Measurements from ENCODE around the gene AFDN.

The AFDN gene

DNA sequence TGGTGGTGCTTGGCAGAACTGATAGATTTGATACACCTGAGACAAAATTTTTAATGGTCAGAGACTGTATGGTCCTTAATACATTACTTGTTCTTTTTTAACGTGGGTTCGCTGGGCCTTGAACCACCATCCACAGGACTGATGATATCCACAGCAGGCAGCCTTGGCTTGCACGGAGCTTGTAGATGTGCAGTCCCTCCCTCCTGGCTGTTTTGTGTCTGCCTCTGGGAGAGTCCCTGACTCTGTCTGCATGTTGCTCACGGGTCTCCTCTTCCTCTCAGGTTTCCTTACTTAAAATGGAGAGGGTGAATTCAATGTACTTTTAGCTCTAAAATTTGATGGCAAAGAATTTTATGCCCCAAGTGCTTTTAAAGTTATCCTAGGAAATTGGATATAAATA is 188.3 kb downstream of the AFDN start:
- TF ChIP-seq, protein P1, sequence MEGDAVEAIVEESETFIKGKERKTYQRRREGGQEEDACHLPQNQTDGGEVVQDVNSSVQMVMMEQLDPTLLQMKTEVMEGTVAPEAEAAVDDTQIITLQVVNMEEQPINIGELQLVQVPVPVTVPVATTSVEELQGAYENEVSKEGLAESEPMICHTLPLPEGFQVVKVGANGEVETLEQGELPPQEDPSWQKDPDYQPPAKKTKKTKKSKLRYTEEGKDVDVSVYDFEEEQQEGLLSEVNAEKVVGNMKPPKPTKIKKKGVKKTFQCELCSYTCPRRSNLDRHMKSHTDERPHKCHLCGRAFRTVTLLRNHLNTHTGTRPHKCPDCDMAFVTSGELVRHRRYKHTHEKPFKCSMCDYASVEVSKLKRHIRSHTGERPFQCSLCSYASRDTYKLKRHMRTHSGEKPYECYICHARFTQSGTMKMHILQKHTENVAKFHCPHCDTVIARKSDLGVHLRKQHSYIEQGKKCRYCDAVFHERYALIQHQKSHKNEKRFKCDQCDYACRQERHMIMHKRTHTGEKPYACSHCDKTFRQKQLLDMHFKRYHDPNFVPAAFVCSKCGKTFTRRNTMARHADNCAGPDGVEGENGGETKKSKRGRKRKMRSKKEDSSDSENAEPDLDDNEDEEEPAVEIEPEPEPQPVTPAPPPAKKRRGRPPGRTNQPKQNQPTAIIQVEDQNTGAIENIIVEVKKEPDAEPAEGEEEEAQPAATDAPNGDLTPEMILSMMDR (IDR thresholded peaks at IDR 0.05): no peak
- H3K27ac ChIP-seq: no peak overlapping the region
- no peak overlapping the region for H3K4me3 ChIP-seq
- peak; percentile 17 for DNase-seq (ENCODE audit: low spot score)

DNA sequence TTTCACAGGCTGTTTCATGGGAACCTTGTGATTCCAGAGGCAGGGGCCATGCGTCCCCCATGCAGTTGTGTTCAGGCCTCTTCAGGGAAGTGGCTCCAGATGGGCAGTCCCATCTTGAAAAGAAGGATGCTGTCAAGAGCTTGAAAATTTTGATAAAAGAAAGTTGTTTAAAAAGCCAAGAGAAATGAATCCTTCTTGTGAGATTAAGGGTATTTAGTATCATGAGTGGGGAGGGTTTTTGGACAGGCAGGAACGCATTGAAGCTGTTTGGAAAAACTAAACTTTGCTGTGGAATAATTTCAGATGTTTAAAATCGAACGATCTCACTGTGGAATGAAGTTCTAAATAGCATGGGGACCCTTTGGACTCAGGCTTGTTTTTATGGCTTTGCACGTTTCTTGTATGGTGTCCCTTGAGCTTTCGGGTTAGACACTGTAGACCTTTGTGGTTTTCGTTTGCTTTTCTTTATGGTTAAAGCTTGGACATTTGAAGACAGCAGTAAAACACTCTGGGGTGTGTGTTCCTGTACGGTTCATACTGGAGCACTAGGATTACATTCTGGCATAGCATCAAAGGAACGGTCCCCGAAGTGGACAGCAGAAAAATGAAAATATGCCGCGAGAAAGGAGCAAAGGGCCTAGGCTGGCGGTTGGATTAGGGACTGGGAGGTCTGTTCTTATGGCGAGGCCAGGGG is 188.9 kb downstream of the AFDN start:
- DNase-seq (ENCODE audit: low spot score): peak; percentile 35
- Histone ChIP-seq H3K27ac (no peak overlapping the region), H3K4me3 (no peak overlapping the region)
- TF ChIP-seq, protein P1 (IDR thresholded peaks at IDR 0.05): no peak

DNA sequence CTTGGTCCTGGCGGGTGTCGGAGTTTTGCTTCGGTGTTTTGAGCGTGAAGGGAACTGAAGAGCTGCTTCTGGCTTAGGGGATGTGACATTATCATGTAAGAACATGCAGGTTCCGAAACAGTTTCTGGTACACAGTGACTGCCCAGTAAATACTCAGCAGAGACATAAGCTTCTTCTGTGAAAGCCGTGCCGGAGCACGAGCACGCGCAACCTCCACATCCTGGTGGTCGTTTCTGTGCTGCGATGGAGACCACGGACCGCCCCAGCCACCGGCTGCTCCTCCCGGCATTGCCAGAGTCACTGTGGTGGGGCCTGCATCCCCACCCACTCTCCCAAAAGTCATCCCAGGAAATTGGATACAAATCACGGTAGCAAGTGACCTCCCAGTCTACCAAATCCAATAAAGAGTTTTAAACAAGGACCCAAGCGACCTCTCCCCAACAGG is 189.5 kb downstream of the AFDN start:
- peak; percentile 11 for DNase-seq (ENCODE audit: low spot score)
- TF ChIP-seq, protein P1 (IDR thresholded peaks at IDR 0.05): no peak
- H3K27ac ChIP-seq: no peak overlapping the region
- no peak overlapping the region for H3K4me3 ChIP-seq

GRCh38 chr6:168016721-168017525 is 190.2 kb downstream of the AFDN start:
- TF ChIP-seq, protein P1 (IDR thresholded peaks at IDR 0.05): no peak
- peak; percentile 36 for DNase-seq (ENCODE audit: low spot score)
- Histone ChIP-seq H3K4me3 (no peak overlapping the region), H3K27ac (no peak overlapping the region)

DNA sequence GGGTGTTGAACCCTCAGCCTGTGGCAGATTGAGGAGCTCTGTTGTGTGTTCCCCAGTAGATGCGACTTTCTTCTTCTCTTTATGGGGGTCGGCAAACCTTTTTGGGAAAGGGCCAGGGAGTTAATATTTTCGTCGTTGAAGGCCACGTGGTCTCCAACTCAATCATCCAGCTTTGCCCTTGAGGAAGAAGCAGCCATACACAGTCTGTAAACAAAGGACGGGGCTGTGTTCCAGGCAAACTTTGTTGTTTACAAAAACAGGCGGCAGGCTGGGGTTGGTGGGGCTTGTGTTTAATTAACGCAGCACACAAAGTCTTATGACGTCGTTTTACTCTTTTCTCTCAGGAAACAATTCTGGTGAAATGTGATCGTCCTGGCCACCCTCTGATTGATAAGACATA is 190.9 kb downstream of the AFDN start:
- DNase-seq (ENCODE audit: low spot score): no peak
- H3K27ac ChIP-seq: no peak overlapping the region
- no peak overlapping the region for H3K4me3 ChIP-seq
- TF ChIP-seq, protein P1 (IDR thresholded peaks at IDR 0.05): no peak

DNA sequence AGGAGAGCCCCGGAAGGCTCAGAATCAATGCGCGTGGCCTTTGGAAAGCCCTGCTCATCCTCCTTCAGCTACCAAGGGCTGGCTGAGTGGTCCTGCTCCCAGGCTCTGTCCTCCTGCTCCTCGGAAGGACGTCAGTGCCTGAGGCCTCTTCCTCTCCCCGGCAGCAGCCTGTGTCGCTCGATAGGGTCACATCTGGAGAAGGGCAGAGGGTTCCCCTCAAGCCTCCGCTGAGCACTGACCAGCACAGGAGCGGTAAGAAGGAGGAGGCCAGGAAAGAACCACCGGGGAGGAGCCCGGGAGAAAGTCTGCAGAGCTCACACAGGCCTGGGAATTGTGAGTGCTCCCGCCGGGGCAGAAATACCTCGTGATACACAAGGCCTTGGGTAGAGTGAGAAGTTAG is 192.0 kb downstream of the AFDN start:
- Histone ChIP-seq H3K4me3 (no peak overlapping the region), H3K27ac (no peak overlapping the region)
- TF ChIP-seq, protein P1 (IDR thresholded peaks at IDR 0.05): no peak
- peak; percentile 62 for DNase-seq (ENCODE audit: low spot score)

Data from coronary artery (tissue), 2 donors.